Measurements from ENCODE around the gene ILDR1.
"Not testable (repeated sequence)": the region's sequence is repeated elsewhere in the genome, so short reads cannot be mapped to it uniquely, and the experiment has no call there.

The ILDR1 gene

DNA sequence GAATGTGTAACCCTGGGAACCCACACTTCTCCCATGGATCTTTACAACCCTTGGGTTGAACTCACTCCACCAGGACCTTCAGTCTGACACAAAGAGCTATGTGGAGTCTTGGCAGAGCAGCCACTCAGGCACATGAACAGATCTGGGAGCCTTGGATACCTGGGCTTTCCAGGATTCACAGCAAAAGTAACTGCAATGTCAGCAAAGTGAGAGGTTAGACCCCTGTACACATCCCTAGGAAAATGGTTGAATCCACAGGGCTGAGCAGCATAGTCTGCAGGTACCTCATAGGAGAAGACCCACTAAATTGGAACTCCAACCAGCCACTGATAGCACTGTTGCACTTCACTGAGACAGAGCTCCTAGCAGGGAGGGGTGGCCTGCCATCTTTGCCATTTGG, 59.6 kb downstream of the ILDR1 start:
- FAIRE-seq (peak; percentile 28), DNase-seq (ENCODE audit: insufficient read length, low spot score) (no peak)
- TF ChIP-seq SPI1 (IDR thresholded peaks at IDR 0.05; ENCODE audit: low read depth, low read length): no peak
- TF ChIP-seq POLR2A (IDR thresholded peaks at IDR 0.05; ENCODE audit: low read depth, low read length): no peak
- no peak for TF ChIP-seq PAX5 (IDR thresholded peaks at IDR 0.05; ENCODE audit: insufficient read depth, low read length, severe bottlenecking)
- no peak for TF ChIP-seq POU2F2 (IDR thresholded peaks at IDR 0.05; ENCODE audit: low read depth, low read length)
- TF ChIP-seq POLR2AphosphoS5 (IDR thresholded peaks at IDR 0.05; ENCODE audit: low read depth, low read length): no peak
- no peak for TF ChIP-seq TAF1 (IDR thresholded peaks at IDR 0.05; ENCODE audit: low read depth, low read length)

GRCh38 chr3:121961283-121961682, 60.8 kb downstream of the ILDR1 start:
- DNase-seq (ENCODE audit: insufficient read length, low spot score) (no peak), FAIRE-seq (no peak)
- TF ChIP-seq TAF1 (IDR thresholded peaks at IDR 0.05; ENCODE audit: low read depth, low read length) (no peak), POU2F2 (IDR thresholded peaks at IDR 0.05; ENCODE audit: low read depth, low read length) (no peak), POLR2A (IDR thresholded peaks at IDR 0.05; ENCODE audit: low read depth, low read length) (no peak), POLR2AphosphoS5 (IDR thresholded peaks at IDR 0.05; ENCODE audit: low read depth, low read length) (no peak), SPI1 (IDR thresholded peaks at IDR 0.05; ENCODE audit: low read depth, low read length) (no peak), PAX5 (IDR thresholded peaks at IDR 0.05; ENCODE audit: insufficient read depth, low read length, severe bottlenecking) (no peak)

DNA sequence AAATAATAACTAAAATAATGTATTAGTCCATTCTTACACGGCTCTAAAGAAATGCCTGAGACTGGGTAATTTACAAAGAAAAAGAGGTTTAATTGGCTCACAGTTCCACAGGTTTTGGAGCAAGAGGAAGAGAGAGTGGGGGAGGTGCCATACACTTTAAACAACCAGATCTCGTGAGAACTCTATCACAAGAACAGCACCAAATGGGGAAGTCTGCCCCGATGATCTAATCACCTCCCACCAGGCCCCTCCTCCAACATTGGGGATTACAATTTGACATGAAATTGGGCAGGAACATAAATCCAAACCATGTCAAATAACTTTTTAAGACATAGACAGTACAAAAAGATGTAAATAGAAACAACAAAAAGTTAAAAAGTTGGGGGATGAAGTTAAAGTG, 63.2 kb downstream of the ILDR1 start:
- FAIRE-seq (no peak), DNase-seq (ENCODE audit: insufficient read length, low spot score) (no peak)
- TF ChIP-seq TAF1 (IDR thresholded peaks at IDR 0.05; ENCODE audit: low read depth, low read length) (no peak), SPI1 (IDR thresholded peaks at IDR 0.05; ENCODE audit: low read depth, low read length) (peak; percentile 53)

DNA sequence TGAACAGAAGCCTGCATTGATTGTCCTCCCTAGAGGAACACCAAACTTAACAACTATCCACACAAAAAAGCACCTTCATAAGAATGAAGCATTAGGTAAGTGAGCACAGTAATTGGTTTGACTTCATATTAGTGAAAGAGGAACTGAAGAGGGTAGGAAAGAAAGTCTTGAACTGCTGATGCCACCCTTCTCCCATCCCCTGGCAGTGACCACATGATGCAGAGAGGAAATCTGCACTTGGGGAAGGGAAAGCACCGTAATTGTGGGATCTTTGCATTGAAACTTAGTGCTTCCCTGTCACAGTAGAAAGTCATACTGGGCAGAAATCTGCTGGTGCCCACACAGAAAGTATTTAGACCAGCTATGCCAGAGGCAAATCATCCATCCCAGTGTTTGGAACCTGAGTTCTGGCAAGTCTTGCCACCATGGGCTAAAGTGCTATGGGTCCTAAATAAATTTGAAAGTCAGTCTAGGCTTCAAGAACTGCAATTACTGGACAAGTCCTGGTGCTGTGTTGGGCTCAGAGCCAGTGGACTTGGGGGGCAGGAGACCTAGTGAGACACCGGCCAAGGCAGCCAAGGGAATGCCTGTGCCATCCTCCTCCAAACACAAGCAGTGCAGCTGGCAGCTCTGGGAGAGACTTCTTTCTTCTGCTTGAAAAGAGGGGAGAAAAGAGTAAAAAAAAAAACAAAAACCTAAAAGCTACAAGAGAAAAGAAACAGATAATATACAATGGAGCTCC, 64.2 kb downstream of the ILDR1 start:
- TF ChIP-seq SPI1 (IDR thresholded peaks at IDR 0.05; ENCODE audit: low read depth, low read length) (peak; percentile 84), POU2F2 (IDR thresholded peaks at IDR 0.05; ENCODE audit: low read depth, low read length) (no peak), PAX5 (IDR thresholded peaks at IDR 0.05; ENCODE audit: insufficient read depth, low read length, severe bottlenecking) (no peak)
- no peak for DNase-seq (ENCODE audit: insufficient read length, low spot score)
- FAIRE-seq: peak; percentile 43

GRCh38 chr3:121956363-121956762, 65.7 kb downstream of the ILDR1 start:
- TF ChIP-seq POLR2A (IDR thresholded peaks at IDR 0.05; ENCODE audit: low read depth, low read length): no peak
- no peak for TF ChIP-seq POU2F2 (IDR thresholded peaks at IDR 0.05; ENCODE audit: low read depth, low read length)
- TF ChIP-seq PAX5 (IDR thresholded peaks at IDR 0.05; ENCODE audit: insufficient read depth, low read length, severe bottlenecking): no peak
- no peak for TF ChIP-seq SPI1 (IDR thresholded peaks at IDR 0.05; ENCODE audit: low read depth, low read length)
- no peak for TF ChIP-seq POLR2AphosphoS5 (IDR thresholded peaks at IDR 0.05; ENCODE audit: low read depth, low read length)
- TF ChIP-seq TAF1 (IDR thresholded peaks at IDR 0.05; ENCODE audit: low read depth, low read length): no peak
- DNase-seq (ENCODE audit: insufficient read length, low spot score) (no peak), FAIRE-seq (no peak)

DNA sequence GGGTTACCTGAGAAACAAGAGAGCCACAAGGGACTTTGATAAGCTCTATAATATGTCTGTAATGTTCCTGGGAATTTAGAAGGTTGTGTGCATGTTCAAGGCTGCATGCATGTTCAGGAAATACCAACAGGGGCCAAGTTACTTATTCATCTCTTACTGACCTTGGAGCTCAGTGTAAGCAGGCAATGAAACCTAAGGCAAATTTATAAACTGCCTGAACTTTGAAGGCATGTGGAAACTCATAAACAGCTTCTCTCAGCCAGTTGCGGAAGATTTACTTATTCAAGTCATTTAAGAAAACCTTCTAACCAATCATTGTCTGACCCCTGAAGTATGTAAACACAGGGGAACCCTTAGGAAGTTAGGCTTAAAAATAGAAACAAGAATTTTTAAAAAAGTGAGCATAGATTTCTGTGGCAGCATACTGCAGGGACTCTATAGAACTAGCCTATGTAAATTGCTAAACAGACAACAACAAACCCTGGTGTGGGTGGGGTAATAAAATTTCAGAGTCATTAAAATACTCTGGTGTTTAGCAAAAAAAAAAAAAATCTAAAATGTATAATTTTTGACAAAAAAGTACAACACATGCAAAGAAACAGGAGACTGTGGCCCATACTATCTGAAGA, 70.6 kb downstream of the ILDR1 start:
- FAIRE-seq (no peak), DNase-seq (ENCODE audit: insufficient read length, low spot score) (no peak)
- TF ChIP-seq SPI1 (IDR thresholded peaks at IDR 0.05; ENCODE audit: low read depth, low read length): no peak
- TF ChIP-seq POU2F2 (IDR thresholded peaks at IDR 0.05; ENCODE audit: low read depth, low read length): no peak
- no peak for TF ChIP-seq POLR2AphosphoS5 (IDR thresholded peaks at IDR 0.05; ENCODE audit: low read depth, low read length)
- no peak for TF ChIP-seq PAX5 (IDR thresholded peaks at IDR 0.05; ENCODE audit: insufficient read depth, low read length, severe bottlenecking)
- no peak for TF ChIP-seq POLR2A (IDR thresholded peaks at IDR 0.05; ENCODE audit: low read depth, low read length)
- TF ChIP-seq TAF1 (IDR thresholded peaks at IDR 0.05; ENCODE audit: low read depth, low read length): no peak

DNA sequence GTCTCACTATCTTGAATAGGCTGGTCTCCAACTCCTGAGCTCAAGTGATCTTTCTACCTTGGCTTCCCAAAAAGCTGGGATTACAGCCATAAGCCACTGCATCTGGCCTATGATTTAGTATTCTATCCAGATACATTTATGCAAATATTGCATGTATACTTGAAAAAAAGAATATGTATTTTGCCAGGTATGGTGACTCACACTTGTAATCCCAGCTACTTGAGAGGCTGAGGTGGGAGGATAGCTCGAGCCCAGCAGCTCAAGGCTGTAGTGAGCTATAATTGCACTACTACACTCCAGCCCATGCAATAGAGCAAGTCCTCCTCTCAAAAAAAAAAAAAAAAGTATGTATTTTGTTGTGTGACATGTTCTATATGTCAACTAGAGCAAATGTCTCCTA, 73.4 kb downstream of the ILDR1 start:
- DNase-seq (ENCODE audit: insufficient read length, low spot score) (no peak), FAIRE-seq (no peak)
- TF ChIP-seq PAX5 (IDR thresholded peaks at IDR 0.05; ENCODE audit: insufficient read depth, low read length, severe bottlenecking): no peak
- no peak for TF ChIP-seq POLR2AphosphoS5 (IDR thresholded peaks at IDR 0.05; ENCODE audit: low read depth, low read length)

- TF ChIP-seq POLR2A (IDR thresholded peaks at IDR 0.05; ENCODE audit: low read depth, low read length) (no peak), SPI1 (IDR thresholded peaks at IDR 0.05; ENCODE audit: low read depth, low read length) (no peak), POU2F2 (IDR thresholded peaks at IDR 0.05; ENCODE audit: low read depth, low read length) (no peak), TAF1 (IDR thresholded peaks at IDR 0.05; ENCODE audit: low read depth, low read length) (no peak), POLR2AphosphoS5 (IDR thresholded peaks at IDR 0.05; ENCODE audit: low read depth, low read length) (no peak), PAX5 (IDR thresholded peaks at IDR 0.05; ENCODE audit: insufficient read depth, low read length, severe bottlenecking) (no peak)
- DNase-seq (ENCODE audit: insufficient read length, low spot score): no peak
- no peak for FAIRE-seq
Observed at GRCh38 chr3:121943431-121943830, 78.6 kb downstream of the ILDR1 start.

GRCh38 chr3:121942116-121942786, 79.8 kb downstream of the ILDR1 start:
- DNase-seq (ENCODE audit: insufficient read length, low spot score): no peak
- FAIRE-seq: no peak
- TF ChIP-seq POU2F2 (IDR thresholded peaks at IDR 0.05; ENCODE audit: low read depth, low read length) (no peak), SPI1 (IDR thresholded peaks at IDR 0.05; ENCODE audit: low read depth, low read length) (no peak), TAF1 (IDR thresholded peaks at IDR 0.05; ENCODE audit: low read depth, low read length) (no peak), PAX5 (IDR thresholded peaks at IDR 0.05; ENCODE audit: insufficient read depth, low read length, severe bottlenecking) (no peak), POLR2AphosphoS5 (IDR thresholded peaks at IDR 0.05; ENCODE audit: low read depth, low read length) (no peak)

- TF ChIP-seq POLR2A (IDR thresholded peaks at IDR 0.05; ENCODE audit: low read depth, low read length) (no peak), TAF1 (IDR thresholded peaks at IDR 0.05; ENCODE audit: low read depth, low read length) (no peak), SPI1 (IDR thresholded peaks at IDR 0.05; ENCODE audit: low read depth, low read length) (no peak), POLR2AphosphoS5 (IDR thresholded peaks at IDR 0.05; ENCODE audit: low read depth, low read length) (no peak)
Observed at GRCh38 chr3:121941592-121941991, 80.5 kb downstream of the ILDR1 start.

GRCh38 chr3:121938141-121938855, 83.7 kb downstream of the ILDR1 start:
- not testable (repeated sequence) for DNase-seq (ENCODE audit: insufficient read length, low spot score)

More at GRCh38 chr3:121941592-121941991, 80.5 kb downstream of the ILDR1 start:
- DNase-seq (ENCODE audit: insufficient read length, low spot score): no peak
- no peak for FAIRE-seq

More at GRCh38 chr3:121938141-121938855, 83.7 kb downstream of the ILDR1 start:
- not testable (repeated sequence) for FAIRE-seq
